ENCODE measurements around the gene ZDHHC11B. TPM values are rescaled to one million over a fixed set of nuclear protein-coding genes. Genes with fewer than 3 reads are reported as not detected.

Gene ZDHHC11B
- polyA plus RNA-seq, 1 donor (not counting 4 experiments of a cell fraction or from before 2014, with no cell fraction given) = 0.18 TPM

- no peaks in the 10 kb centered on the region for H4K20me1 ChIP-seq (ENCODE audit: control insufficient read depth, extremely low read depth, insufficient read depth, low read length)
- DNase-seq (ENCODE audit: low read depth, low spot score) (no peak), FAIRE-seq (no peak)
- H3K4me3 ChIP-seq (ENCODE audit: control insufficient read depth in 2 of 3, extremely low read depth in 1 of 3, insufficient read depth in 2 of 3, low read depth in 1 of 3, low read length in 3 of 3) = no peak overlapping the region
- no peak overlapping the region for H2AFZ ChIP-seq (ENCODE audit: control insufficient read depth, low read length)
- H3K4me1 ChIP-seq (ENCODE audit: control insufficient read depth, extremely low read depth, insufficient read depth, low read length) = peaks cover 4% of the 10 kb centered on the region
- no peaks in the 10 kb centered on the region for H3K79me2 ChIP-seq (ENCODE audit: control insufficient read depth, insufficient read depth, low read length)
- no peak overlapping the region for H3K4me2 ChIP-seq (ENCODE audit: control insufficient read depth, extremely low read depth, insufficient read depth, low read depth, low read length)
- H3K27ac ChIP-seq (ENCODE audit: control insufficient read depth, insufficient read depth, low read length) = no peak overlapping the region
- dilution Hi-C loops (cut with MboI; ENCODE audit: extremely low pct_ligation_motif_present, low sequenced_read_pairs) = no loop called here
- H3K27me3 ChIP-seq (ENCODE audit: control insufficient read depth, extremely low read depth, insufficient read depth, low read length) = no peaks in the 10 kb centered on the region
- no peaks in the 10 kb centered on the region for H3K36me3 ChIP-seq (ENCODE audit: control insufficient read depth in 2 of 2, extremely low read depth in 1 of 2, insufficient read depth in 2 of 2, low read length in 2 of 2)
- H3K9ac ChIP-seq (ENCODE audit: control insufficient read depth, extremely low read depth, insufficient read depth, low read length) = no peak overlapping the region
- TF ChIP-seq CTCF (optimal IDR thresholded peaks at IDR 0.05 in 1 of 3, IDR thresholded peaks at IDR 0.05 in 1 of 3, conservative IDR thresholded peaks at IDR 0.05 in 1 of 3; ENCODE audit: extremely low read depth in 1 of 3, insufficient read depth in 2 of 3, low read length in 3 of 3) (no peak), EZH2 (IDR thresholded peaks at IDR 0.05; ENCODE audit: low read length) (no peak)
- H3K9me1 ChIP-seq (ENCODE audit: control insufficient read depth, extremely low read depth, insufficient read depth, low read length) = no peaks in the 10 kb centered on the region
- H3K9me3 ChIP-seq (ENCODE audit: control insufficient read depth, low read depth, low read length) = peaks cover 2% of the 10 kb centered on the region
These were observed 17.7 kb downstream of the ZDHHC11B start for GRCh38 chr5:766666-767431.

- no peak overlapping the region for H3K4me2 ChIP-seq (ENCODE audit: control insufficient read depth, extremely low read depth, insufficient read depth, low read depth, low read length)
- no peaks in the 10 kb centered on the region for H3K27me3 ChIP-seq (ENCODE audit: control insufficient read depth, extremely low read depth, insufficient read depth, low read length)
- TF ChIP-seq EZH2 (IDR thresholded peaks at IDR 0.05; ENCODE audit: low read length) (no peak), CTCF (optimal IDR thresholded peaks at IDR 0.05 in 1 of 3, IDR thresholded peaks at IDR 0.05 in 1 of 3, conservative IDR thresholded peaks at IDR 0.05 in 1 of 3; ENCODE audit: extremely low read depth in 1 of 3, insufficient read depth in 2 of 3, low read length in 3 of 3) (no peak)
- FAIRE-seq (no peak), DNase-seq (ENCODE audit: low read depth, low spot score) (no peak)
- dilution Hi-C loops (cut with MboI; ENCODE audit: extremely low pct_ligation_motif_present, low sequenced_read_pairs) = no loop called here
- H3K27ac ChIP-seq (ENCODE audit: control insufficient read depth, insufficient read depth, low read length) = no peak overlapping the region
- no peaks in the 10 kb centered on the region for H3K79me2 ChIP-seq (ENCODE audit: control insufficient read depth, insufficient read depth, low read length)
- H3K36me3 ChIP-seq (ENCODE audit: control insufficient read depth in 2 of 2, extremely low read depth in 1 of 2, insufficient read depth in 2 of 2, low read length in 2 of 2) = no peaks in the 10 kb centered on the region
- H3K4me1 ChIP-seq (ENCODE audit: control insufficient read depth, extremely low read depth, insufficient read depth, low read length) = peaks cover 4% of the 10 kb centered on the region
- H3K9ac ChIP-seq (ENCODE audit: control insufficient read depth, extremely low read depth, insufficient read depth, low read length) = no peak overlapping the region
- H3K4me3 ChIP-seq (ENCODE audit: control insufficient read depth in 2 of 3, extremely low read depth in 1 of 3, insufficient read depth in 2 of 3, low read depth in 1 of 3, low read length in 3 of 3) = no peak overlapping the region
- H3K9me3 ChIP-seq (ENCODE audit: control insufficient read depth, low read depth, low read length) = peaks cover 2% of the 10 kb centered on the region
- H2AFZ ChIP-seq (ENCODE audit: control insufficient read depth, low read length) = no peak overlapping the region
- no peaks in the 10 kb centered on the region for H3K9me1 ChIP-seq (ENCODE audit: control insufficient read depth, extremely low read depth, insufficient read depth, low read length)
- no peaks in the 10 kb centered on the region for H4K20me1 ChIP-seq (ENCODE audit: control insufficient read depth, extremely low read depth, insufficient read depth, low read length)
These were observed 18.4 kb downstream of the ZDHHC11B start for GRCh38 chr5:765948-766631.

Data from keratinocyte (primary cell).